Upper lobe of left lung (tissue), 6 donors: ENCODE measurements around the gene ECT2L. TPM values are rescaled to one million over a fixed set of nuclear protein-coding genes. Genes with fewer than 3 reads are reported as not detected.

ENCODE experiments used
- ATAC-seq, 2 donors: fragments of 200-7000 bp; cut with Tn5 transposase; one replicate each; pipeline ENCODE4 v1.9.1; 2022; ENCODE audit warnings: mild to moderate bottlenecking in 2 of 2, moderate library complexity in 2 of 2; ENCODE audit not compliant: low FRiP score in 2 of 2
- DNase-seq, 2 donors: peaks; one replicate each; pipeline ENCODE4 v3.0.0-alpha.2; 2019 to 2020
- H3K27ac ChIP-seq, 4 donors: fragments of 200-600 bp; sonication (generic); one replicate each; pipeline ENCODE4 v1.5.1; 2016 to 2019
- H3K27me3 ChIP-seq, 4 donors: fragments of 200-600 bp; sonication (generic); one replicate each; pipeline ENCODE4 v1.5.1; 2017 to 2019
- H3K36me3 ChIP-seq, 4 donors: fragments of 200-600 bp; sonication (generic); one replicate each; pipeline ENCODE4 v1.5.1; 2016 to 2019
- H3K4me1 ChIP-seq, 4 donors: fragments of 200-600 bp; sonication (generic); one replicate each; pipeline ENCODE4 v1.5.1; 2018 to 2019
- H3K4me3 ChIP-seq, 4 donors: fragments of 200-600 bp; sonication (generic); one replicate each; pipeline ENCODE4 v1.5.1; 2017 to 2019; ENCODE audit warnings: mild to moderate bottlenecking in 2 of 4, moderate library complexity in 1 of 4
- H3K9me3 ChIP-seq, 4 donors: fragments of 200-600 bp; sonication (generic); one replicate each; pipeline ENCODE4 v1.5.1; 2018 to 2019
- CTCF ChIP-seq, 6 experiments: fragments of 450-650 bp in 4 of 6; fragments of 200-600 bp in 2 of 6; sonication (generic) in 2 of 6; IDR thresholded peaks; one replicate each; pipeline ENCODE4 v1.5.1; 2016 to 2019; ENCODE audit warnings: antibody characterized with exemption in 6 of 6
- EP300 ChIP-seq, 4 donors: sonication (generic); formaldehyde crosslinking; IDR thresholded peaks; one replicate each; pipeline ENCODE4 v1.5.1; 2017; ENCODE audit warnings: antibody characterized with exemption in 4 of 4, control low read depth in 2 of 4
- POLR2A ChIP-seq, 4 donors: fragments of 450-650 bp; IDR thresholded peaks; one replicate each; pipeline ENCODE4 v1.5.1; 2016 to 2017; ENCODE audit warnings: antibody characterized with exemption in 4 of 4, mild to moderate bottlenecking in 2 of 4
- POLR2AphosphoS5 ChIP-seq, 2 donors: sonication (generic); formaldehyde crosslinking; IDR thresholded peaks; one replicate each; pipeline ENCODE4 v1.5.1; 2017; ENCODE audit warnings: antibody characterized with exemption in 2 of 2
- WGBS, 2 donors: methylation state at CpG; one replicate each; pipeline ENCODE4 v1.1.5; 2017 to 2018; 5-methylcytosine and 5-hydroxymethylcytosine counted together
- total RNA-seq, 6 donors: library from RNA; depleted of rRNA in 4 of 6; stranded (reverse); fragments of >200 nt in 4 of 6; gene quantifications; one replicate each; pipeline versions ENCODE4 v1.1.0 to v1.2.1, GENCODE V29; 2016 to 2021
- donor health status: DM: no; HTN: no; CAD: no; lungs with moderate emphysema.
- donor health status: DM: no; HTN: yes; CAD: no; lungs with severe emphysema.

ECT2L gene
- total RNA-seq, 6 donors from 2014 or later: 0.20 to 28.4 (median 3.1) TPM

DNA sequence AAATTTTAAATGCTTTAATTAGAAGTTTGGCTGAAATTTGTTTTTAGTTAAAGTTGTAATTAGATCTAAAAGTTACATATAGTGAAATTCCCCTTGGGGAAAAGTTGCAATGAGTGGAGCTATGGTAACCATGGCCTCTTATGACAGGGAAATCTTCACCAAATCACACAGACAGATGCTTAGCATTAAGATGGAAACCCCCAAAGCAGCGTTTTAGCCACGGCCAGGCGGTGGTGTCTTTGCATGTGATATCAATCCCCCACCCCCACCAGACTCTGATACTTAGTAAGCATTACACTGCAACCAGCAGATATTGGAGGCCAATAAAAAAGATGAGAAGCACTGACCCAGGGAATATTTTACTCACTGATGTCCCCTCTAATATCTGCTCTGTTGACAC is 116.4 kb downstream of the ECT2L start:
- H3K36me3 ChIP-seq: peaks cover 15 to 92% (median 48%) of the 10 kb centered on the region in 4 donors
- no peak overlapping the region for H3K27ac ChIP-seq
- H3K9me3 ChIP-seq: no peaks in the 10 kb centered on the region
- no peak overlapping the region for H3K4me3 ChIP-seq
- H3K4me1 ChIP-seq: no peaks in the 10 kb centered on the region
- no peak for TF ChIP-seq POLR2A (IDR thresholded peaks at IDR 0.05)
- TF ChIP-seq EP300 (IDR thresholded peaks at IDR 0.05): no peak
- TF ChIP-seq POLR2AphosphoS5 (IDR thresholded peaks at IDR 0.05): no peak
- TF ChIP-seq CTCF (IDR thresholded peaks at IDR 0.05): no peak
- 73 to 88% methylated on average over 3 of the region's 3 CpGs for WGBS, 2 donors
- ATAC-seq (no peak), DNase-seq (no peak)
- H3K27me3 ChIP-seq: no peaks in the 10 kb centered on the region

- no peak for DNase-seq
- WGBS, 2 donors: 65 to 87% methylated on average over 1 of the region's 1 CpG
- Histone ChIP-seq H3K4me3 (no peak overlapping the region), H3K9me3 (no peaks in the 10 kb centered on the region), H3K27me3 (no peaks in the 10 kb centered on the region), H3K4me1 (no peaks in the 10 kb centered on the region), H3K36me3 (peaks cover 7 to 83% (median 36%) of the 10 kb centered on the region in 4 donors), H3K27ac (no peak overlapping the region)
- ATAC-seq: no peak
- no peak for TF ChIP-seq CTCF (IDR thresholded peaks at IDR 0.05)
- TF ChIP-seq POLR2AphosphoS5 (IDR thresholded peaks at IDR 0.05): no peak
- no peak for TF ChIP-seq EP300 (IDR thresholded peaks at IDR 0.05)
- no peak for TF ChIP-seq POLR2A (IDR thresholded peaks at IDR 0.05)
Observed at GRCh38 chr6:138914701-138915100, 118.8 kb downstream of the ECT2L start.

GRCh38 chr6:138920906-138921305 is 125.0 kb downstream of the ECT2L start:
- Histone ChIP-seq H3K4me1 (no peaks in the 10 kb centered on the region), H3K36me3 (peaks cover 0 to 35% (median 6%) of the 10 kb centered on the region in 4 donors), H3K4me3 (no peak overlapping the region), H3K9me3 (no peaks in the 10 kb centered on the region), H3K27me3 (no peaks in the 10 kb centered on the region), H3K27ac (no peak overlapping the region)
- no peak for DNase-seq
- 69 to 74% methylated on average over 3 of the region's 3 CpGs for WGBS, 2 donors
- no peak for ATAC-seq
- TF ChIP-seq EP300 (IDR thresholded peaks at IDR 0.05) (no peak), POLR2AphosphoS5 (IDR thresholded peaks at IDR 0.05) (no peak), POLR2A (IDR thresholded peaks at IDR 0.05) (no peak), CTCF (IDR thresholded peaks at IDR 0.05) (no peak)

DNA sequence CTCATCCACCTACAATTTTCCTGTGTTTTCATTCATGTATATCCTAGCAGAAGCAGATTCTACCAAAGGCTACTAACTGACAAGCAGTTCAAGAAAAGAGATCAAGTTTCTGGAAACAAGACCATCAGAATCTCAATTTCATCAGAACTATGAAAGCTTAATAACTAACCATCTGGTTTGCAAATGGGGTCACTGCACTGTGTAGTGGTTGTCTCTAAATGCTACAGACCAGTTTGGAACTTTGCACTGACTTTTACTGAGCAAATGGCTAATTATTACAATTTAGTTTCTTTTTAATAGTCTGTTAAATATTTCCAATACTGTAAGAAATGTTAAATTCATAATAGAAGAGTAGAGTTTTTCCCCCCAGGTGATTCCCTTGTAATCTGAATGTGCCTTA is 127.7 kb downstream of the ECT2L start:
- ATAC-seq: no peak
- Histone ChIP-seq H3K27me3 (no peaks in the 10 kb centered on the region), H3K4me1 (no peaks in the 10 kb centered on the region), H3K36me3 (peaks cover 0 to 29% (median 3%) of the 10 kb centered on the region in 4 donors), H3K9me3 (no peaks in the 10 kb centered on the region), H3K27ac (no peak overlapping the region), H3K4me3 (no peak overlapping the region)
- TF ChIP-seq POLR2A (IDR thresholded peaks at IDR 0.05) (no peak), EP300 (IDR thresholded peaks at IDR 0.05) (no peak), POLR2AphosphoS5 (IDR thresholded peaks at IDR 0.05) (no peak), CTCF (IDR thresholded peaks at IDR 0.05) (no peak)
- no peak for DNase-seq

GRCh38 chr6:138925806-138926205 is 129.9 kb downstream of the ECT2L start:
- H3K9me3 ChIP-seq: no peaks in the 10 kb centered on the region
- no peaks in the 10 kb centered on the region for H3K27me3 ChIP-seq
- WGBS, 2 donors: 95 to 98% methylated on average over 2 of the region's 2 CpGs
- no peak overlapping the region for H3K27ac ChIP-seq
- TF ChIP-seq POLR2AphosphoS5 (IDR thresholded peaks at IDR 0.05) (no peak), EP300 (IDR thresholded peaks at IDR 0.05) (no peak), POLR2A (IDR thresholded peaks at IDR 0.05) (no peak), CTCF (IDR thresholded peaks at IDR 0.05) (no peak)
- no peak for ATAC-seq
- H3K36me3 ChIP-seq: peaks cover 0 to 26% (median 2%) of the 10 kb centered on the region in 4 donors
- no peak for DNase-seq
- no peak overlapping the region for H3K4me3 ChIP-seq
- no peaks in the 10 kb centered on the region for H3K4me1 ChIP-seq
